ENCODE measurements around the gene KCNJ6.

GRCh38 chr21:37571442-37571841 lies 344.8 kb downstream of the KCNJ6 start:
- TF ChIP-seq TAF1 (IDR thresholded peaks at IDR 0.05; ENCODE audit: low read depth, low read length) (no peak), POLR2A (IDR thresholded peaks at IDR 0.05; ENCODE audit: low read depth, low read length) (no peak)

All from GM12891 (cell line).